GM13977 (cell line): ENCODE results near the gene DENND1A.
A peak's percentile ranks its signal among the peaks of the same experiment; 100 is the strongest.

Source experiments
- DNase-seq: peaks from one replicate; pipeline ENCODE4 v3.0.0; 2012; ENCODE audit warnings: low spot score
- CTCF ChIP-seq: IDR thresholded peaks from 2 replicates; pipeline ENCODE4 v1.5.1; 2012; ENCODE audit warnings: mild to moderate bottlenecking, control low read depth; ENCODE audit not compliant: insufficient read depth; ENCODE audit errors: extremely low read depth, missing control alignments
- in situ Hi-C: fragments of 300-500 bp; cut with MboI; formaldehyde crosslinking; loops from one replicate; pipeline ENCODE4 v1.12.0; 2022; ENCODE audit warnings: low sequenced_read_pairs, low pct_unique_long_range_greater_than_20kb, mixed read lengths, inconsistent platforms; ENCODE audit not compliant: unreplicated experiment

DENND1A gene

DNA sequence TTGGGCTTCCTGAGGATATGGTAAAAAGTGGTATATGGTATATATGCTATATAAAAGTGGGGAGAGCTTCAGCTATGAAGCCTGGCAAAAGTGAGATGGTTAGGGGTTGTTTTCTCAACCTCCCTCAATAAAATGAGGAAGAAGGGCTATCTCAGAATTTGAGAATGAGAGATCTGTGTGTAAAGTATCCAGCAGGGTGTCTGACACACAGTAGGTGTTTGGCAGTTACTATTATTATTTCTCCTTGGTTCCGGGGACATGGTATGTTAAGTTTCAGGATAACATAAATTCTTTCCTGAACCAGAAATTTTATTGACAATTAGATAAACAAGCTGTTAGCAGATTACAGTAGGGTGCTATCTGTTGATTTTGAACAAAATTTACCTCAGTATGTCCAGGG is 94.1 kb downstream of the DENND1A start:
- in situ Hi-C loops = no loop called here
- DNase-seq = no peak

GRCh38 chr9:123834889-123835562 is 94.9 kb downstream of the DENND1A start:
- no peak for TF ChIP-seq CTCF
- in situ Hi-C loops = no loop called here

More for the DNA sequence above, 94.1 kb downstream of the DENND1A start:
- TF ChIP-seq CTCF = no peak

GRCh38 chr9:123834218-123834888 is 95.6 kb downstream of the DENND1A start:
- in situ Hi-C loops = no loop called here
- DNase-seq = no peak
- TF ChIP-seq CTCF = no peak

More at GRCh38 chr9:123834889-123835562, 94.9 kb downstream of the DENND1A start:
- DNase-seq = peak; percentile 26

- in situ Hi-C loops = no loop called here
- no peak for TF ChIP-seq CTCF
- no peak for DNase-seq
Observed at GRCh38 chr9:123832858-123833650, 96.9 kb downstream of the DENND1A start.

DNA sequence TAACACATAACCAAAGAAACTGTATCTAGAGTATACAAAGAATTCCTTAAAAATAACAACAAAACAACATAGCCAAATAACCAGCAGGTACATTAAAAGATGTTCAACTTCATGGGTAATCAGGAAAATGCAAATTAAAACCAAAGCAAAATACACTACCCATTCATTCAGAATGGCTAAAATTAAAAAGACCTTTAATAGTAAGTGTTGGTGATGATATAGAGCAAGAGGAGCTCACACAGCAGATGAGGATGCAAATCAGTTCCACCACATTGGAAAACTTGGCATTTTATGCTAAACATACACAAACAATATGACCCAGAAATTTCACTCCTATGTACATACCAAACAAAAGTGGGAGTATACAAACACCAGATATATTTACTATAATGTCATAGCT is 97.8 kb downstream of the DENND1A start:
- in situ Hi-C loops = no loop called here
- TF ChIP-seq CTCF = no peak
- no peak for DNase-seq

GRCh38 chr9:123828449-123828848 is 101.5 kb downstream of the DENND1A start:
- no peak for DNase-seq
- in situ Hi-C loops = no loop called here
- no peak for TF ChIP-seq CTCF
